ENCODE measurements around the gene ABLIM3.

The ABLIM3 gene

DNA sequence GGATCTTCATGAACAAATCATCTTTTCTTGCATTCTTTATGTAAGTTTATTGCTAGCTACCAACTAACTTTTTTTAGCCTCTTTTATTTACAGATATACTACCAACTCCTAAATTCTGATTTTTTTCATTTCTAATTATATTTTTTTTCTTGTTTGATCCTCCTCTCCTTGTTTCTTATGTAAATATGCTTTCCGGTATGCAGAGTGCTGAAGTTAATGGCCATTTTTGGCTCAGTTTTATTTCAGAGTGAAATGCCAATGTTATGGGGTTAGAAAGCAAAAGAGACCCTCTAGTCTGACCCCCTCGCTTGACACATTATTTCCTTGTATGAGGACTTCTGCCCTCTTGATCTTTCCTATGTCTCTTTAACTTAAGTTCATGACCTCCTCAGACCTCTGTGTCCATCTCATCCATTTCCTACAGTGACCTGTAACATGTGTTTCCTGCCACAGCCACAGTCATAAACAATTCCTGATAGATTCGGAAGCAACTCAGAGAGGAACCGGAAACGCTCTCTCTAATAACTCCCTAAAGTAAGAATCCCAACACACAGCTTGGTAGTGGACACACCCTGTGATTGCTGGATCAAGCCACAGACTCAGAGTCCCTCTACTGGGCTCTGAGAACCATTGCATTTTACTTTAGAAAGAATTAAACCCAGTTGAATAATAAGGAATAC, 87.5 kb downstream of the ABLIM3 start:
- Histone ChIP-seq H3K27me3 (ENCODE audit: control insufficient read depth, insufficient read depth, low read length) (no peaks in the 10 kb centered on the region), H3K9me3 (ENCODE audit: control insufficient read depth, insufficient read depth, low read length) (no peaks in the 10 kb centered on the region), H3K4me1 (ENCODE audit: control insufficient read depth, insufficient read depth, low read length) (no peaks in the 10 kb centered on the region), H3K4me3 (ENCODE audit: low read depth, low read length) (no peak overlapping the region), H3K9ac (ENCODE audit: low read depth, low read length) (no peak overlapping the region), H3K36me3 (ENCODE audit: control insufficient read depth, insufficient read depth, low read length) (no peaks in the 10 kb centered on the region)

DNA sequence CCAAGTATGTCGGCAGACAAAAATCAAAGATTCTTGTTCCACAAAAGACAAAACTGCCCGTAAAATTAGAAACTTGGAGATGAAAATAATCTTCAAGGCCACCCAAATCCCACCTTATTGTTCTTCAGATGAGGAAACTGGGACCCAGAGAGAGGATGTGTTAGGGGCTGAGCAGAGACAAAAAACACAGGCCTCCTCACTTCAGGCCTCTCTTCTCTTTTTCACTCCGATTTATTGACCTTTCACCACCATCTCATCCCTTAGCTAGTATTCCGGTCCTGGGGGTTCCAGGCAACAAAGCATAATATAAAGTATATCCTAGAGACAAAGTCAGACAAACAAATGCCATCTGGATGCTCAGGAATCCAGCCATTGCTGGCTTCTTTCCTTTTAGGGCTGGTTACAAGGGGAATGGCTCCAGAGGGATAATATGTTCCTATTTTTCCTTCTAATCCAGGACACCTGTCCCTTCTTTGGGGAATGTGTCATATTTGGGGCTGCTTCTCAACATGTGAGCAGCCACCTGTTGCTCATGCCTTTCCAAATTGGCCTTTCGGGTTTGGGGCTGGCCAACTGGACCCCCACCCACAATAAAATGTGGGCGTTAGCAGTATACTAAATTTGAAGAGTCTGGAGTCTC, 88.1 kb downstream of the ABLIM3 start:
- no peaks in the 10 kb centered on the region for H3K4me1 ChIP-seq (ENCODE audit: control insufficient read depth, insufficient read depth, low read length)
- no peak overlapping the region for H3K9ac ChIP-seq (ENCODE audit: low read depth, low read length)
- no peaks in the 10 kb centered on the region for H3K9me3 ChIP-seq (ENCODE audit: control insufficient read depth, insufficient read depth, low read length)
- H3K36me3 ChIP-seq (ENCODE audit: control insufficient read depth, insufficient read depth, low read length): no peaks in the 10 kb centered on the region
- H3K4me3 ChIP-seq (ENCODE audit: low read depth, low read length): no peak overlapping the region
- H3K27me3 ChIP-seq (ENCODE audit: control insufficient read depth, insufficient read depth, low read length): no peaks in the 10 kb centered on the region

DNA sequence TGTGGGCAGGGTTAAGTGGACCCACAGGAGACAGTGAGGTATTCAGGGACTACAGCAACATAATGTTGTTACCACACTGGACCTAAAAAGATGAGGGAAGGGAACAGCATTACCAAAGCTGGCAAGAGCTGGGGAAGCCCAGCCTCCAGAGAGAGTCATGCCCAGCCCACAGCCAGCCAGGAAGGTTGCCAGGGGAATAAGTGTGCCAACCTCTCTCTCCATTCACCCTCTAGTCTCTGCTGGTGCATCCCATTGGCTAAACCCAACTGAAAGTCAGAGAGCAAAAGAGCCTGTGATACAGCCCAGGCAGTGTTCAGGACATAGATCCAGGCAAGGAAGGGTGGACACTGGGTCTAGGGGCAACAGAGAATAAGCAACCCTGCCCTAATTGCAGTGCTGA, 94.5 kb downstream of the ABLIM3 start:
- Histone ChIP-seq H3K9ac (ENCODE audit: low read depth, low read length) (no peak overlapping the region), H3K27me3 (ENCODE audit: control insufficient read depth, insufficient read depth, low read length) (peaks cover 3% of the 10 kb centered on the region)

DNA sequence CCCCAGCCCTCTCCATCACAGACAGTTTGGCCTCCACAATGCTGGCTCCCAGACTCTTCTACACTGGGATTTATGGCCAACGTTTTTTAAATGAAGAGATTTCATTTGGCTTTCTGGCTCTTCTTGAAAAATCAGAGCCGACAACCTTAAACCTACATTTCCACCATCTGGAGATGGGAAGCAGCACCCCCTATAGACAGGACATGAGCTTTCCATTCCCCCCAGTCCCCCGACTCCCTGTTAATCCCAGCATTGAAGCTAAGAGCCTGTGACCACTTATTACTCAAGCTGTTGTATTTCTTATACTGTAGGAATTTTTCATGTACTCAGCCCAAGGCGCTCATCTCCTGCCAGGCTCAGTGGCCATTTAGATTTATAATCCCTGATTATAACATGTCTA, 96.4 kb downstream of the ABLIM3 start:
- Histone ChIP-seq H3K9ac (ENCODE audit: low read depth, low read length) (no peak overlapping the region), H3K9me3 (ENCODE audit: control insufficient read depth, insufficient read depth, low read length) (no peaks in the 10 kb centered on the region), H3K27me3 (ENCODE audit: control insufficient read depth, insufficient read depth, low read length) (peaks cover 3% of the 10 kb centered on the region), H3K36me3 (ENCODE audit: control insufficient read depth, insufficient read depth, low read length) (no peaks in the 10 kb centered on the region), H3K4me3 (ENCODE audit: low read depth, low read length) (no peak overlapping the region), H3K4me1 (ENCODE audit: control insufficient read depth, insufficient read depth, low read length) (no peaks in the 10 kb centered on the region)

More for the DNA sequence above, 94.5 kb downstream of the ABLIM3 start:
- no peak overlapping the region for H3K4me3 ChIP-seq (ENCODE audit: low read depth, low read length)
- H3K36me3 ChIP-seq (ENCODE audit: control insufficient read depth, insufficient read depth, low read length): no peaks in the 10 kb centered on the region
- no peaks in the 10 kb centered on the region for H3K4me1 ChIP-seq (ENCODE audit: control insufficient read depth, insufficient read depth, low read length)
- H3K9me3 ChIP-seq (ENCODE audit: control insufficient read depth, insufficient read depth, low read length): no peaks in the 10 kb centered on the region

DNA sequence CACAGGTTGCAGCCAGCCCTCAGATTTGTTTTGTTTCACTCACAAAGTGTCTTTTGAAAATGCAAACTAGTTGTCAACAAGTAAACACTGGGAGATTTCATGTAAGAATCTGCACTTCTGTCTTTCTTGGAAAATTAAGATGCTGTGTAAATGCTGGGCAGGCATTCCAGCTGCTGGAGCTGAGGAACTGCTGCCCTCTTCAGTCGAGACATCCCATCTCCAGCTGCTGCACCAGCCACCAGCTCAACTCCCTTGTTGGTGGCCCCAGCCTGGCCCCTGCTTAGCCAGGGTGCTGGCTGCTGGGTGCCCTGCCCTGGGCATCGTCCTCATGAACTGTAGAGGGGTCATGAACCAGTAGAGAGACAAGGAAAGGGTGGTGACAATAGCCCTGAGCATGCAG, 97.2 kb downstream of the ABLIM3 start:
- H3K36me3 ChIP-seq (ENCODE audit: control insufficient read depth, insufficient read depth, low read length): no peaks in the 10 kb centered on the region
- H3K9me3 ChIP-seq (ENCODE audit: control insufficient read depth, insufficient read depth, low read length): no peaks in the 10 kb centered on the region

DNA sequence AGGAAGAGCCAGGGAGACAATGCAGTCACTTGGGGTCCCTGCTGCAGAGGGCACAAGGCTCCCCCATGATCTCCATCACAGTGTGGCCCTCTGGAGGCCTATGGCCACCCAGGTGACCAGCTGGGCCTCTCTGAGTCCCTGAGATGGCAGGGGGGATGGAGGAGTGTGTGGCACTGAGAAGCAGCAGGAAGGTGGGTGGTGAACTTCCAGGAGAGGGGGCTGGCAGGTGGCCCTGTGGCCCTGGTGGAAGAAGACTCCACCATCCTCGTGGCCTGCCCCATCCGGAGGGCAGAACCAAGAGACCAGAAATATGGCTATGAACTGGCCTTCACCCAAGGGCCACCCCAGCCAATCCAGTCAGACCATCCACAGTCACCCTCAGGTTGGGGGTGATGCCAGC, 98.6 kb downstream of the ABLIM3 start:
- Histone ChIP-seq H3K27me3 (ENCODE audit: control insufficient read depth, insufficient read depth, low read length) (peaks cover 3% of the 10 kb centered on the region), H3K9ac (ENCODE audit: low read depth, low read length) (no peak overlapping the region), H3K4me1 (ENCODE audit: control insufficient read depth, insufficient read depth, low read length) (no peaks in the 10 kb centered on the region), H3K9me3 (ENCODE audit: control insufficient read depth, insufficient read depth, low read length) (no peaks in the 10 kb centered on the region), H3K36me3 (ENCODE audit: control insufficient read depth, insufficient read depth, low read length) (no peaks in the 10 kb centered on the region), H3K4me3 (ENCODE audit: low read depth, low read length) (no peak overlapping the region)

More for the DNA sequence above, 97.2 kb downstream of the ABLIM3 start:
- Histone ChIP-seq H3K4me1 (ENCODE audit: control insufficient read depth, insufficient read depth, low read length) (no peaks in the 10 kb centered on the region), H3K27me3 (ENCODE audit: control insufficient read depth, insufficient read depth, low read length) (peaks cover 3% of the 10 kb centered on the region), H3K4me3 (ENCODE audit: low read depth, low read length) (no peak overlapping the region), H3K9ac (ENCODE audit: low read depth, low read length) (no peak overlapping the region)

DNA sequence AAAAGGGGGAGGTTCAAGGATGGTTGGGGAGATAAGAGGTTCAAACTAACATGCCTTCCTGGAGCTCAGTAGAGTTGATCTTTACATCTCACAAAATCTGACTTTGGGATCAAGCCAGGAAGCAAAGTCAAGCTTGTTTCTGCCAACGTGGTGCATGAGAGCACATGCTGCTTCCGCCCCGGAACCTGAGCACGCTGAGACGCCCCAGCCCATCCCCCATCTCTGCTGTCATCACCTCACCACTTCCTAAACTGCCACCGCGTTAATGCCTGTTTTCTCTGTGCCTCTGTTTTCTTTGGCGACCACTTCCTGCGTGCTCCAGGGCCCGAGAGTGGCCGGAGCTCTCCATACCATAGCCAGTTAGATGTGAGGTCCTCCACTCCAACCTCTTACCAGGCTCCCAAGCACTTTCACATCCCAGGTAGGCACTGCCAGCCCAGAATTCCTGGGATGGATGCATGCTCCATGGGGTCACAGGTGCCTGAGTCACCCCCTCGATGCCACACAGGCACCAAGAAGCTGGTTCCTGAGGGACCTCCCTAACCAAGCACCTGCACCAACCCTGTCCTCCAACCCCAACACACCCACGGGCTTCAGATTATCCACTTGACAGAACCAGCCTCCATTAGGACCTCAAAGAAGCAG, 99.2 kb downstream of the ABLIM3 start:
- no peak overlapping the region for H3K4me3 ChIP-seq (ENCODE audit: low read depth, low read length)
- peaks cover 3% of the 10 kb centered on the region for H3K27me3 ChIP-seq (ENCODE audit: control insufficient read depth, insufficient read depth, low read length)
- H3K9ac ChIP-seq (ENCODE audit: low read depth, low read length): no peak overlapping the region
- H3K9me3 ChIP-seq (ENCODE audit: control insufficient read depth, insufficient read depth, low read length): no peaks in the 10 kb centered on the region
- H3K4me1 ChIP-seq (ENCODE audit: control insufficient read depth, insufficient read depth, low read length): no peaks in the 10 kb centered on the region
- H3K36me3 ChIP-seq (ENCODE audit: control insufficient read depth, insufficient read depth, low read length): no peaks in the 10 kb centered on the region

DNA sequence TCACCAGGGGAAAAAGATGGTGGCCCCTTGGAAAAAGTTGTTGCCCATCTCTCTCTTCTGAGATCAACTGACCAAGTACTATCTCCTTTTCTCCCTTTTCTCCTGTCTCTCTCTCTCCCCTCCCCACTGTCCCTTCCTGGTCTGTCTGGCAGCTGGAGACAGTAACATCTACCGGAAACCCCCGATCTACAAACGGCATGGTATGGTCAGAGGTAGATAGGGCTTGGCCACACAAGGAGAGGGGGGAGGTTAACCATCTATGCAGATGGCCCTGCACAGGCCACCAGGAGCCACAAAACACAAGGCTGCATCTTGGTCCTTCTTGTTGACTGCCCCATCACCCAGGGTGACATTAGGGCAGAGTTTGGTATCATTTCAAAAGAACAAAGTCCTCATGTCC, 101.0 kb downstream of the ABLIM3 start:
- H3K27me3 ChIP-seq (ENCODE audit: control insufficient read depth, insufficient read depth, low read length): no peaks in the 10 kb centered on the region
- H3K4me1 ChIP-seq (ENCODE audit: control insufficient read depth, insufficient read depth, low read length): no peaks in the 10 kb centered on the region
- no peaks in the 10 kb centered on the region for H3K36me3 ChIP-seq (ENCODE audit: control insufficient read depth, insufficient read depth, low read length)
- H3K9me3 ChIP-seq (ENCODE audit: control insufficient read depth, insufficient read depth, low read length): no peaks in the 10 kb centered on the region
- no peak overlapping the region for H3K4me3 ChIP-seq (ENCODE audit: low read depth, low read length)
- no peak overlapping the region for H3K9ac ChIP-seq (ENCODE audit: low read depth, low read length)

DNA sequence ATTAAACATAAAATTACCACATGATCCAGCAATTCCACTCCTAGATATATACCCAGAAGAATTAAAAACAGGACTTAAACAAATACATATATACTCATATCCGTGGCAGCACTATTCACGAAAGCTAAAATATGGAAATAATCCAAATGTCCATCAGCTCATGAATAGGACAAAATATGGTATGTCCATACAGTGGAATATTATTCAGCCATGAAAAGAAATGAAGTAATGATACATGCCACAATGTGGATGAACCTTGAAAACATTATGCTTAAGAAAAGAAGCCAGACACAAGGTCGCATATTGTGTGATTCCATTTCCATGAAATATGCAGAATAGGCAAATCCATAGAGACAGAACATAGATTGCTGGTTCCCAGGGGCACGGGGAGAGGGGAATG, 105.6 kb downstream of the ABLIM3 start:
- Histone ChIP-seq H3K27me3 (ENCODE audit: control insufficient read depth, insufficient read depth, low read length) (no peaks in the 10 kb centered on the region), H3K36me3 (ENCODE audit: control insufficient read depth, insufficient read depth, low read length) (no peaks in the 10 kb centered on the region), H3K4me1 (ENCODE audit: control insufficient read depth, insufficient read depth, low read length) (no peaks in the 10 kb centered on the region), H3K9ac (ENCODE audit: low read depth, low read length) (no peak overlapping the region), H3K9me3 (ENCODE audit: control insufficient read depth, insufficient read depth, low read length) (no peaks in the 10 kb centered on the region), H3K4me3 (ENCODE audit: low read depth, low read length) (no peak overlapping the region)

DNA sequence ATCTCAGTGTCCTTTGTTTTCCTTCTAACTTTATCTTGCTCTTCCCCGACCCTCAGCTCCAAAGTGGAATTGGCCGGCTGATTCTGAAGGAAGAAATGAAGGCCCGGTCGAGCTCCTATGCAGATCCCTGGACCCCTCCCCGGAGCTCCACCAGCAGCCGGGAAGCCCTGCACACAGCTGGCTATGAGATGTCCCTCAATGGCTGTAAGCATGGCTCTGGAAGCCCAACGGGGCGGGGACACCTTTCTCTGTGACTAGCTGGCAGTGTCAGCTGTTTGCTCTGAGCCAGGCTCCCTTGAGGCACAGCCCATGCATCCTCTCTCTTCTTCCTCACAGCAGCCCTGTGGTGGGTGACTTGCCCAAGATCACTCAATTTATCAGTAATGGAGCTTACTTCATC, 106.4 kb downstream of the ABLIM3 start:
- H3K36me3 ChIP-seq (ENCODE audit: control insufficient read depth, insufficient read depth, low read length): no peaks in the 10 kb centered on the region
- no peak overlapping the region for H3K4me3 ChIP-seq (ENCODE audit: low read depth, low read length)
- no peaks in the 10 kb centered on the region for H3K4me1 ChIP-seq (ENCODE audit: control insufficient read depth, insufficient read depth, low read length)
- H3K9me3 ChIP-seq (ENCODE audit: control insufficient read depth, insufficient read depth, low read length): no peaks in the 10 kb centered on the region
- H3K9ac ChIP-seq (ENCODE audit: low read depth, low read length): no peak overlapping the region
- H3K27me3 ChIP-seq (ENCODE audit: control insufficient read depth, insufficient read depth, low read length): no peaks in the 10 kb centered on the region

DNA sequence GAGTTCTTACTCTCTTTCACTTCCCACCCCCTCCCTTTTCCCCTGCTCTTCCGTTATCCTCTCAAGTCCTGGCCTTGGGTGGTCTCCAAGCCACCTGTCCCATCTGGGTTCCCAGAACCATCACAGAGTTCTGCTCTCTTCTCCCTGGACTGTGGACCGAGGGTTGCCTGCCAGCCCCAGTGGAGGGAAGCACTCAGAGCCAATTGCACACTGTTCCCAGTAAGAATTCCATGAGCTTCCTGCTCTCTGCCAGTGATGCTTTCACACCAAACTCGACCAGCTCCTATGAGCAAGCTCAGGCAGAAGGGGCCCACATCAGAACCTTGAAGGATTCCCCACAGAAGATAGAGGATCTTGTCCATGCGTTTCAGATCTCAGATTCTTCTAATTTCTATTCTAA, 110.3 kb downstream of the ABLIM3 start:
- Histone ChIP-seq H3K4me1 (ENCODE audit: control insufficient read depth, insufficient read depth, low read length) (no peaks in the 10 kb centered on the region), H3K9ac (ENCODE audit: low read depth, low read length) (no peak overlapping the region), H3K27me3 (ENCODE audit: control insufficient read depth, insufficient read depth, low read length) (no peaks in the 10 kb centered on the region), H3K9me3 (ENCODE audit: control insufficient read depth, insufficient read depth, low read length) (no peaks in the 10 kb centered on the region), H3K36me3 (ENCODE audit: control insufficient read depth, insufficient read depth, low read length) (no peaks in the 10 kb centered on the region), H3K4me3 (ENCODE audit: low read depth, low read length) (no peak overlapping the region)

DNA sequence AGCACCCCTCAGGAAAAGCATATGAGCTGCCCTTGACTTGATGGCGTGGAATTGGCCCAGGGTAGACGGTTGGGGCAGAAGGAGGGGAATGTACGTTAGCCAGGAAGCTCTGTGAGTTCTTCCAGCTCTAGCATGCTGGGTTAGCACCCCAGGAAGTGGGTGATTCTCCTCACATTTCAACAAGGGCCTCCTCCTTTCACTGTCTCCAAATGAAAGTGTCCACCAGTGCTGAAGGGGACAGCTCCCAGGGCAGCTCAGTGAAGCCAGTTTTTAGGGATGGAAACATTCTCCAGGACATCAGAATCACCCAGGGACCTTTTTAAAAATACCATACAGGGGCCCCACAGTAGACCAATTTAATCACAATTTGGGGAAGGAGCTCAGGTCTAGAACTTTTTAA, 113.2 kb downstream of the ABLIM3 start:
- Histone ChIP-seq H3K4me3 (ENCODE audit: low read depth, low read length) (no peak overlapping the region), H3K4me1 (ENCODE audit: control insufficient read depth, insufficient read depth, low read length) (no peaks in the 10 kb centered on the region), H3K36me3 (ENCODE audit: control insufficient read depth, insufficient read depth, low read length) (no peaks in the 10 kb centered on the region), H3K9me3 (ENCODE audit: control insufficient read depth, insufficient read depth, low read length) (no peaks in the 10 kb centered on the region), H3K27me3 (ENCODE audit: control insufficient read depth, insufficient read depth, low read length) (no peaks in the 10 kb centered on the region), H3K9ac (ENCODE audit: low read depth, low read length) (no peak overlapping the region)
